ELF-1 (cell line): ENCODE results near the gene KDM4F.

ENCODE experiments used
- DNase-seq: peaks from one replicate; pipeline ENCODE4 v3.0.0-alpha.2; 2016; ENCODE audit warnings: low read depth, low spot score

Gene KDM4F

GRCh38 chr11:95089620-95090542, 40.7 kb downstream of the KDM4F start, which contains the start of gene ENDOD1:
Gene ENDOD1, plus strand, starts transcription at chr11:95089846. Its CDS starts 82 bp downstream, at chr11:95089928.
- peak; percentile 80 for DNase-seq

GRCh38 chr11:95091663-95092180, 42.5 kb downstream of the KDM4F start:
- DNase-seq = no peak

DNA sequence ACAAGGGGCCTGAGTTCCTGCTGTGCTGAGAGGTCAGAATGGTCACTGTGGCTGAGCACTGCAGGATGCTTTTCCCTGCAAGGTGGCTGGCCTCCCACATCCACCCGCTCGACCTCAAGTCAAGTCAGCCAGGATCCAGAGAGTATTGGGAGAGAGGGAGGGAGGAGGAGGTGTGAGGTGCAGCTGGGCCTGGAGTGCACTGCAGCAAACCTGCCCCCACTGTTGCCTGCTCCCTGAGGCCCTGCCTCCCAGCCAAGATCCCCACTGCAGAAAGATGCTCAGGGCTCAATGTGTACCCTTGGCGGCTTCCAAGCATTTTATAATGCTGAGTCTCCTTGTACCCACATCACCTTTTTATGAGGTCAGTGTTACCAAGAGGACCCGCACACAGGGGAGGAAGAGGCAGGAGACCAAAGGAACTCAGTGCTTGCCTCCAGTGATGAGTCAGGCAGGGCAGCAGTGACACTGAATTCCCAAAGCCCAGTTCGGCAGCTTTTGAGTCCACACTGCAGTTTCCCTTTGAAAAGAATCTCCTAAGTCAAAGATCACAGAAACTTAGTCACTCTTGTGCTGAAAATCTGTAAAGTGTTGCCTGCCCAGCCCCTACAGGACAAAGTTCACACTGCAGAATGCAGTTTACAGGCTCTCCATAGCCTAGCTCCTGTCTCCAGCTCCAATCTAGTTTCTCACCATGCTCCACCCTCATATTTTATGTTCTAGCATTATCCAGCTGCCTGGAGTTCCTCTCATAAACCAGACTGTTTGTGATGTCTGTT, 43.5 kb downstream of the KDM4F start:
- DNase-seq = peak; percentile 34

- DNase-seq = no peak
These were observed 44.3 kb downstream of the KDM4F start for GRCh38 chr11:95093548-95093947.

- no peak for DNase-seq
These were observed 46.8 kb downstream of the KDM4F start for GRCh38 chr11:95095858-95096587.

DNA sequence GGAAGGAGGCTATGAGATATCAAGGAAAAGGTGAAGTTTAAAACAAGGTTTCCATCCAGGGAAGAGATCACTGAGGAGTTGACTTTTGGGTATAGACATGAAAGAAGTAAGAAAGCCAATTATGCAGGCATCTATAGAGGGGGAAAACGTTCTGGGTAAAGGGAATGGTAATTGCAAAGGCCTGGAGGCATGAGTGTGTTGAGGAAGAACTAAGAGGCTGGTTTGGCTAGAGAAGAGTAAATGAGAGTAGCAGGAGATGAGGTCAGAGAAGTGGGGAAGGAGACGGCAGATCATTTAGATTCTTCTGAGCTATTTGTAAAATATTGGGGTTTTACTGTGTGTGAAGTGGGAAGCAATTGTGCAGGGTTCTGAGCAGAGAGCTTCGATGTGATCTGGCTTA, 48.0 kb downstream of the KDM4F start:
- peak; percentile 69 for DNase-seq

DNA sequence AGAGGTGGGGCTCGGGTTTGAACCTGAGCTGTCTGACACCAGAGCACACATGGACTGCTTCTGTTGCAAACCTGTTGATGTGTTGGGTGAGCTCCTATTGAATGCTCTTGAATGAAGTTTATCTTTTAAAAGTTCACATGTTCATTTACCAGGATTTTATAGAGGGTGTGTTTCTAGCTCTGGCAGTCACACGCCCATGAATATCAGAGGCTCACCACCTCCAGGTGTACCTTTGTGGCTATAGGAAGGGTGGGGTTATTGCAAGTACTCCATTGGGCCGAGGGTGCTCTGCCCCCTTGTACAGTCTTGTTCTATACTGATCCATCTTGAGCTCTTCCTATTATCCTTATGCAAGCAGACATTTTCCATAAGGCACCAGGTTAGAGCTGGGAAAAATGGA, 49.6 kb downstream of the KDM4F start:
- DNase-seq = no peak

- DNase-seq = no peak
These were observed 51.0 kb downstream of the KDM4F start for GRCh38 chr11:95100191-95100648.
